ENCODE measurements around the gene BSX. TPM values are rescaled to one million over a fixed set of nuclear protein-coding genes. Genes with fewer than 3 reads are reported as not detected.

Gene BSX
- not detected for polyA plus RNA-seq (2013, experiment 1 of 2)
- polyA plus RNA-seq (2013, experiment 2 of 2) = not detected

DNA sequence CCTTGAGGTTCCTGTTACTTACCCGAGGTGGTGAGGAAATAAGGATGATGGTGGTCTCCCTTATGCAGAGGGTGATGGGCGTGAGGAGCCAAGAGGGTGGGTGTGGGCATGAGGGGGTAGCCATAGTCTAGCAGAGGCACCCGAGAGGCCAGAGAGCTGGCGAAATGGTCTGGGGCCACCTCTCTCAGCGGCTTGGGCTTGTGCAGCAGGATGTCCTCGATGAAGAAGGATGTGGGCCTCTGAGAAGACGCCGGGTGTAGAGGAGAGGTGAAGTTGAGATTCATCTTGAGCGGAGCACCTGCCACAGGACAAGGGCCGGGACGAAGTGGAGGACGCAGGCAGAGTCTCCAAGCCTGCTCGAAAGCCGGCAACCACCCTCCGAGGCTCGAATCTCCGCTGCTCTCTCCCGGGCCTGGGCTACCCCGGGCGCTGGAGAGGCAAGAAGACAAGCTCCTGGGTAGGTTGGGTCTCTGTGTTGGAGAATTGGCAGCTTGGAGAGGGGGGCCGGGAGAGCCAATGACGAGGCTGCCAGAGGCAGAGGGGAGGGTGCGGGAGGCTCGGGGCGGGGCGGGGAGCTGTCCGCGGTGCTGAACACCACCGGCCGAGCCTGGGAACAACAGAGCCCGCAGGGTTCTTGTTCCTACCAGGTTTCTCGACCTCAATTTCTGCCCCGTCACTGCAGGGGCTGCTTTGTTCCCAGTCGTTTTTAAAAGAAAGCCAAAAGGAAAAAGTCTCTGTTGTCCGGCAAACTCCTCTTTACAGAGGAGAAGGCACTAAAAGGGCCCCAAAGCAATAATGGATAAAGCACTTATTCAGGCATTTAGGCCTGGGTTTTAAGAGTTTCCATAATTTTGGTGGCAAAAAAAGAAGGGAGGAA, at the start of gene BSX:
Gene BSX (minus strand): TSS at position 447 of the 877 bp plus-strand sequence. CDS start 163 bp downstream, at position 284.
- Histone ChIP-seq H3K18ac (ENCODE audit: low read depth in 1 of 2, low read length in 2 of 2) (no peak within 1 kb of the TSS), H3K27me3 (ENCODE audit: control insufficient read depth in 1 of 2, insufficient read depth in 1 of 2, low read length in 2 of 2) (peaks cover 94 to 99% of the 10 kb centered on the region in 2 experiments), H3K4me1 (ENCODE audit: control insufficient read depth, insufficient read depth, low read depth, low read length) (peaks cover 26% of the 10 kb centered on the region), H3K14ac (ENCODE audit: low read length in 2 of 2) (no peak within 1 kb of the TSS), H3K23ac (ENCODE audit: low read length in 2 of 2) (no peak within 1 kb of the TSS), H3K4me2 (ENCODE audit: low read length, poor library complexity, severe bottlenecking) (peak within 1 kb of the TSS; percentile 32), H4K8ac (ENCODE audit: low read length) (no peak within 1 kb of the TSS), H3K36me3 (ENCODE audit: control insufficient read depth in 1 of 2, insufficient read depth in 2 of 2, low read depth in 1 of 2, low read length in 2 of 2) (no peaks in the 10 kb centered on the region), H2BK5ac (ENCODE audit: low read depth, low read length, poor library complexity, severe bottlenecking) (no peak within 1 kb of the TSS), H2BK120ac (ENCODE audit: low read depth, low read length) (no peak within 1 kb of the TSS), H3K9me3 (ENCODE audit: control insufficient read depth, low read length) (no peaks in the 10 kb centered on the region), H2AK5ac (ENCODE audit: low read length, severe bottlenecking) (no peak within 1 kb of the TSS), H2AFZ (ENCODE audit: low read depth, low read length) (no peak within 1 kb of the TSS), H2BK15ac (ENCODE audit: low read depth, poor library complexity, severe bottlenecking) (no peak within 1 kb of the TSS), H2BK12ac (ENCODE audit: low read length in 2 of 2) (no peak within 1 kb of the TSS), H4K91ac (ENCODE audit: low read length) (no peak within 1 kb of the TSS), H3K27ac (ENCODE audit: low read length, poor library complexity, severe bottlenecking) (no peak within 1 kb of the TSS), H3K4ac (ENCODE audit: low read depth in 1 of 2, low read length in 2 of 2) (no peak within 1 kb of the TSS), H3K9ac (ENCODE audit: low read length) (no peak within 1 kb of the TSS), H3K4me3 (ENCODE audit: insufficient read depth in 1 of 2, low read depth in 1 of 2, low read length in 2 of 2) (no peak within 1 kb of the TSS), H3K79me1 (replicated peaks; ENCODE audit: low read length, poor library complexity, severe bottlenecking) (no peaks in the 10 kb centered on the region)
- peak; percentile 43 for DNase-seq
- WGBS = 14% methylated on average over 35 of the region's 35 CpGs

DNA sequence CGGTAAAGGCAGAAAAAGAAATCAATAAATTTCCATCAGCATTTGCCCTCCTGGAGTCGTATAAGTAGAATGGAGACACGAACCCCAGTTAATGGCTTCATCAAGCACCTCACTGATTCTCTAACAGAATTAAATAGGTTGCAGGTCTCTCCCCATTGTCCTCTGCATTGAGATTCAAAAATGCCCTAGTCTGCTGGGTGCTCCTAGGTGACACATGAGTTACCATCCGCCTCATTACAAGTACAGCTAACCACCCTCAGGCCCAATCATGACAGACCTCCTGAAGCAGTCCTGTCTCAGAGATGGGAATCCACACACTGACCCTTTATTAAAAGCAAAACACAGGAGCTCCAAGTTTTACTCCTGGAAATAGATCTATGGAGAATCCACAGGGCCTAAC, 48.9 kb upstream of the BSX start:
- no peak overlapping the region for H2AFZ ChIP-seq (ENCODE audit: low read depth, low read length)
- H3K79me1 ChIP-seq (replicated peaks; ENCODE audit: low read length, poor library complexity, severe bottlenecking) = no peaks in the 10 kb centered on the region
- no peak overlapping the region for H4K91ac ChIP-seq (ENCODE audit: low read length)
- H3K9ac ChIP-seq (ENCODE audit: low read length) = no peak overlapping the region
- no peak overlapping the region for H3K18ac ChIP-seq (ENCODE audit: low read depth in 1 of 2, low read length in 2 of 2)
- no peak overlapping the region for H2BK120ac ChIP-seq (ENCODE audit: low read depth, low read length)
- H2AK5ac ChIP-seq (ENCODE audit: low read length, severe bottlenecking) = no peak overlapping the region
- H3K14ac ChIP-seq (ENCODE audit: low read length in 2 of 2) = no peak overlapping the region
- H3K36me3 ChIP-seq (ENCODE audit: control insufficient read depth in 1 of 2, insufficient read depth in 2 of 2, low read depth in 1 of 2, low read length in 2 of 2) = no peaks in the 10 kb centered on the region
- 72% methylated on average over 4 of the region's 4 CpGs for WGBS
- no peak overlapping the region for H3K4me3 ChIP-seq (ENCODE audit: insufficient read depth in 1 of 2, low read depth in 1 of 2, low read length in 2 of 2)
- H3K27ac ChIP-seq (ENCODE audit: low read length, poor library complexity, severe bottlenecking) = no peak overlapping the region
- no peak overlapping the region for H2BK15ac ChIP-seq (ENCODE audit: low read depth, poor library complexity, severe bottlenecking)
- H3K4ac ChIP-seq (ENCODE audit: low read depth in 1 of 2, low read length in 2 of 2) = no peak overlapping the region
- H3K4me2 ChIP-seq (ENCODE audit: low read length, poor library complexity, severe bottlenecking) = no peak overlapping the region
- H2BK12ac ChIP-seq (ENCODE audit: low read length in 2 of 2) = no peak overlapping the region
- no peak overlapping the region for H4K8ac ChIP-seq (ENCODE audit: low read length)
- H3K27me3 ChIP-seq (ENCODE audit: control insufficient read depth in 1 of 2, insufficient read depth in 1 of 2, low read length in 2 of 2) = peaks cover 0 to 9% of the 10 kb centered on the region in 2 experiments
- no peaks in the 10 kb centered on the region for H3K4me1 ChIP-seq (ENCODE audit: control insufficient read depth, insufficient read depth, low read depth, low read length)
- DNase-seq = no peak
- H2BK5ac ChIP-seq (ENCODE audit: low read depth, low read length, poor library complexity, severe bottlenecking) = no peak overlapping the region
- H3K23ac ChIP-seq (ENCODE audit: low read length in 2 of 2) = no peak overlapping the region
- H3K9me3 ChIP-seq (ENCODE audit: control insufficient read depth, low read length) = no peaks in the 10 kb centered on the region

DNA sequence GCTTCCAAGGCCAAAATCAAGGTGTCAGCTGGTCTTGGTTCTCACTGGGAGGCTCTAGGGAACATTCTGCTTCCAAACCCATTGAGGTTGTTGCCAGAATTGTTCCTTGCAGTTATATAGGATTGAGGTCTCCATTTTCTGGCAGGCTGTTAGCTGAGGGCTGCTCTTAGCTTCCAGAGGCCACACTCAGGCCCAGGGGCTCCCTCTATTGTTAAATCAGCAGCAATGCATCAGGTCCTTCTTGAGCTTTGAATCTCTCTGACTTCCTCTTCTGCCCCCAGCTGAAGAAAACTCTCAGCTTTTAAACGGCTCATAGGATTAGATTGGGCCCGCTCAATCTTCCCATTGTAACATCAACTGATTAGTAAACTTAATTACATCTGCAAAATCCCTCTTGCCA, 39.3 kb upstream of the BSX start:
- H3K23ac ChIP-seq (ENCODE audit: low read length in 2 of 2) = no peak overlapping the region
- H2BK120ac ChIP-seq (ENCODE audit: low read depth, low read length) = no peak overlapping the region
- no peaks in the 10 kb centered on the region for H3K9me3 ChIP-seq (ENCODE audit: control insufficient read depth, low read length)
- WGBS = 16% methylated on average over 2 of the region's 2 CpGs
- no peak overlapping the region for H4K91ac ChIP-seq (ENCODE audit: low read length)
- H3K4me1 ChIP-seq (ENCODE audit: control insufficient read depth, insufficient read depth, low read depth, low read length) = no peaks in the 10 kb centered on the region
- peaks cover 17 to 22% of the 10 kb centered on the region in 2 experiments for H3K27me3 ChIP-seq (ENCODE audit: control insufficient read depth in 1 of 2, insufficient read depth in 1 of 2, low read length in 2 of 2)
- no peak overlapping the region for H3K4me2 ChIP-seq (ENCODE audit: low read length, poor library complexity, severe bottlenecking)
- no peak overlapping the region for H2BK12ac ChIP-seq (ENCODE audit: low read length in 2 of 2)
- H4K8ac ChIP-seq (ENCODE audit: low read length) = no peak overlapping the region
- no peak overlapping the region for H3K27ac ChIP-seq (ENCODE audit: low read length, poor library complexity, severe bottlenecking)
- H2AFZ ChIP-seq (ENCODE audit: low read depth, low read length) = no peak overlapping the region
- peak; percentile 58 for DNase-seq
- no peaks in the 10 kb centered on the region for H3K36me3 ChIP-seq (ENCODE audit: control insufficient read depth in 1 of 2, insufficient read depth in 2 of 2, low read depth in 1 of 2, low read length in 2 of 2)
- H3K4me3 ChIP-seq (ENCODE audit: insufficient read depth in 1 of 2, low read depth in 1 of 2, low read length in 2 of 2) = no peak overlapping the region
- H3K18ac ChIP-seq (ENCODE audit: low read depth in 1 of 2, low read length in 2 of 2) = no peak overlapping the region
- no peak overlapping the region for H2AK5ac ChIP-seq (ENCODE audit: low read length, severe bottlenecking)
- H3K4ac ChIP-seq (ENCODE audit: low read depth in 1 of 2, low read length in 2 of 2) = no peak overlapping the region
- no peak overlapping the region for H2BK5ac ChIP-seq (ENCODE audit: low read depth, low read length, poor library complexity, severe bottlenecking)
- no peak overlapping the region for H2BK15ac ChIP-seq (ENCODE audit: low read depth, poor library complexity, severe bottlenecking)
- no peak overlapping the region for H3K9ac ChIP-seq (ENCODE audit: low read length)
- H3K79me1 ChIP-seq (replicated peaks; ENCODE audit: low read length, poor library complexity, severe bottlenecking) = no peaks in the 10 kb centered on the region
- H3K14ac ChIP-seq (ENCODE audit: low read length in 2 of 2) = no peak overlapping the region

DNA sequence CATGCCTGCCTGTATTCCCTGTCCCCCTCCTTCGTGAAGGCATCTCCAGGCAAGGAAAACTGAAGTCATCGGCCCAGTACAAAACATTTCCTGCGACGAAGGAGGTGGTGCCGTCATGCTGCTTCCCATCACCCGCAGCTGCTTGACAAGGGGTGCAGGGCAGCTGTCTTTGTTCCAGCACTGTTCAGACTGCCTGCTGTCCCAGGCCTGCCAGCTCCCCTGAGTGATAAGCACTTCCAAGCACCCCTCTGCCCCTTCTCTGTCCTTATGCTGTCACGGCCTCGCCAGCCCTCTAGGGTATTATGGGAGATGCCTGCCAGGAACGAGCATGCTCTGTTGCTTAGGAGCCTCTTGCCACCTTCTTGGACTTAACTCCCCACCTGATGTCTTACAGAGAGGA, 37.1 kb upstream of the BSX start:
- WGBS = 71% methylated on average over 9 of the region's 9 CpGs

More for the DNA sequence above, 37.1 kb upstream of the BSX start:
- Histone ChIP-seq H3K36me3 (ENCODE audit: control insufficient read depth in 1 of 2, insufficient read depth in 2 of 2, low read depth in 1 of 2, low read length in 2 of 2) (no peaks in the 10 kb centered on the region), H3K9me3 (ENCODE audit: control insufficient read depth, low read length) (no peaks in the 10 kb centered on the region), H3K23ac (ENCODE audit: low read length in 2 of 2) (no peak overlapping the region), H3K27ac (ENCODE audit: low read length, poor library complexity, severe bottlenecking) (no peak overlapping the region), H3K18ac (ENCODE audit: low read depth in 1 of 2, low read length in 2 of 2) (no peak overlapping the region), H2AFZ (ENCODE audit: low read depth, low read length) (no peak overlapping the region), H2BK12ac (ENCODE audit: low read length in 2 of 2) (no peak overlapping the region), H3K9ac (ENCODE audit: low read length) (no peak overlapping the region), H2BK120ac (ENCODE audit: low read depth, low read length) (no peak overlapping the region), H4K91ac (ENCODE audit: low read length) (no peak overlapping the region), H3K4me3 (ENCODE audit: insufficient read depth in 1 of 2, low read depth in 1 of 2, low read length in 2 of 2) (no peak overlapping the region), H2BK5ac (ENCODE audit: low read depth, low read length, poor library complexity, severe bottlenecking) (no peak overlapping the region), H3K27me3 (ENCODE audit: control insufficient read depth in 1 of 2, insufficient read depth in 1 of 2, low read length in 2 of 2) (peaks cover 19 to 39% of the 10 kb centered on the region in 2 experiments), H2BK15ac (ENCODE audit: low read depth, poor library complexity, severe bottlenecking) (no peak overlapping the region), H3K4ac (ENCODE audit: low read depth in 1 of 2, low read length in 2 of 2) (no peak overlapping the region), H3K4me2 (ENCODE audit: low read length, poor library complexity, severe bottlenecking) (no peak overlapping the region), H3K4me1 (ENCODE audit: control insufficient read depth, insufficient read depth, low read depth, low read length) (no peaks in the 10 kb centered on the region), H4K8ac (ENCODE audit: low read length) (no peak overlapping the region), H3K14ac (ENCODE audit: low read length in 2 of 2) (no peak overlapping the region), H2AK5ac (ENCODE audit: low read length, severe bottlenecking) (no peak overlapping the region), H3K79me1 (replicated peaks; ENCODE audit: low read length, poor library complexity, severe bottlenecking) (no peaks in the 10 kb centered on the region)
- no peak for DNase-seq

Measured in mesenchymal stem cell (in vitro differentiated cells and primary cell).